ENCODE measurements around the gene HAGHL. TPM values are rescaled to one million over a fixed set of nuclear protein-coding genes. Genes with fewer than 3 reads are reported as not detected.

The HAGHL gene
- total and polyA plus RNA-seq, 2 experiments from 2014 or later: 15.5 to 31.5 TPM

GRCh38 chr16:756428-756827 is 29.5 kb downstream of the HAGHL start:
- Histone ChIP-seq H3K27me3 (no peaks in the 10 kb centered on the region), H3K4me2 (no peak overlapping the region), H3K4me3 (no peak overlapping the region), H4K20me1 (ENCODE audit: insufficient read depth, poor library complexity, severe bottlenecking) (no peaks in the 10 kb centered on the region), H3K79me2 (no peaks in the 10 kb centered on the region), H3K4me1 (ENCODE audit: insufficient read depth) (peaks cover 11% of the 10 kb centered on the region), H3K9me2 (replicated peaks; ENCODE audit: insufficient read depth) (no peaks in the 10 kb centered on the region), H3K36me3 (replicated peaks; ENCODE audit: insufficient read depth, low read depth) (no peaks in the 10 kb centered on the region), H3K9me3 (ENCODE audit: low read depth) (no peaks in the 10 kb centered on the region), H3K27ac (no peak overlapping the region), H2AFZ (no peak overlapping the region)
- TF ChIP-seq EZH2phosphoT487 (IDR thresholded peaks at IDR 0.05; ENCODE audit: low read depth, severe bottlenecking, unreplicated experiment): no peak
- TF ChIP-seq EZH2 (IDR thresholded peaks at IDR 0.05; ENCODE audit: borderline replicate concordance): no peak
- TF ChIP-seq CTCF (IDR thresholded peaks at IDR 0.05; ENCODE audit: poor library complexity): no peak
- DNase-seq (ENCODE audit: low spot score): no peak
- WGBS (ENCODE audit: low lambda C conversion rate, missing lambda C conversion rate): 96% methylated on average over 5 of the region's 5 CpGs

DNA sequence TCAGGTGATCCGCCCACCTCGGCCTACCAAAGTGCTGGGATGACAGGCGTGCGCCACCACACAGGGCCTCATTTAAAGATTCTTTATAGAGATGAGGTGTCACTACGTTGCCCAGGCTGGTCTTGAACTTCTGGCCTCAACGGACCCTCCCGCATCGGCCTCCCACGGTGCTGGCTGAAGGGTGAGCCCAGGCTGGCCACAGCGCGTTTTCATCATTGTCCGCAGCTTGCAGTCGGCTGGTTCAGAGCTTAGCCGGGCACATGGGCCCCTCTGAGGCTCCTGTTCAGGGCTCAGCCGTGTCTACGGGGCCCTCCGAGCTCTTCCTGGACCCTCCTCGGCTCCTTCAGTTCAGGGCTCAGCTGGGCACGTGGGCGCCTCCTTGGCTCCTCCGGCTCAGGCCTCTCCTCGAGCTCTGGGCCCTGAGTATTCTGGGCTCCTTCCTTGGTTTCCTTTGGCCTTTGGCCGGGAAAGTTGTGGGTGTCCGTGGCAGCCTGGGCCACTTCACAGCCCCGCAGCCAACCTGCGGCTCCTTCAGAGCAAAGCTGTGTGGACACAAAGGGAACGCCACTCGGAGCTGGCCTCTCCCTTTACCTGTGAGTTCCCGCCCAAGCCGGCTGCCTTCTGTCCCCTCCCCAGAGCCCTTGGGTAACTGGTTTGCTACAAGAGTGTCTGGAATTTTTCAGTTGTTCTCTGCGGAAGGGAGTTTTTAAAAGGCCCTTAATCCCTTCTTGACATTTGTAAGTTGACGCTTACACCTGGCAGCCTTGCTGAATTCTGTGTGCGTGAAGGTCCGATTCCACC is 32.4 kb downstream of the HAGHL start:
- Histone ChIP-seq H3K9me3 (ENCODE audit: low read depth) (no peaks in the 10 kb centered on the region), H3K4me2 (no peak overlapping the region), H3K27ac (peak overlapping the region; percentile 46), H3K36me3 (replicated peaks; ENCODE audit: insufficient read depth, low read depth) (no peaks in the 10 kb centered on the region), H3K4me3 (no peak overlapping the region), H4K20me1 (ENCODE audit: insufficient read depth, poor library complexity, severe bottlenecking) (no peaks in the 10 kb centered on the region), H3K79me2 (no peaks in the 10 kb centered on the region), H3K27me3 (no peaks in the 10 kb centered on the region), H3K4me1 (ENCODE audit: insufficient read depth) (peaks cover 7% of the 10 kb centered on the region), H3K9me2 (replicated peaks; ENCODE audit: insufficient read depth) (no peaks in the 10 kb centered on the region), H2AFZ (no peak overlapping the region)
- DNase-seq (ENCODE audit: low spot score): peak; percentile 59
- 77% methylated on average over 34 of the region's 34 CpGs for WGBS (ENCODE audit: low lambda C conversion rate, missing lambda C conversion rate)
- TF ChIP-seq CTCF (IDR thresholded peaks at IDR 0.05; ENCODE audit: poor library complexity) (no peak), EZH2phosphoT487 (IDR thresholded peaks at IDR 0.05; ENCODE audit: low read depth, severe bottlenecking, unreplicated experiment) (no peak), EZH2 (IDR thresholded peaks at IDR 0.05; ENCODE audit: borderline replicate concordance) (no peak)

DNA sequence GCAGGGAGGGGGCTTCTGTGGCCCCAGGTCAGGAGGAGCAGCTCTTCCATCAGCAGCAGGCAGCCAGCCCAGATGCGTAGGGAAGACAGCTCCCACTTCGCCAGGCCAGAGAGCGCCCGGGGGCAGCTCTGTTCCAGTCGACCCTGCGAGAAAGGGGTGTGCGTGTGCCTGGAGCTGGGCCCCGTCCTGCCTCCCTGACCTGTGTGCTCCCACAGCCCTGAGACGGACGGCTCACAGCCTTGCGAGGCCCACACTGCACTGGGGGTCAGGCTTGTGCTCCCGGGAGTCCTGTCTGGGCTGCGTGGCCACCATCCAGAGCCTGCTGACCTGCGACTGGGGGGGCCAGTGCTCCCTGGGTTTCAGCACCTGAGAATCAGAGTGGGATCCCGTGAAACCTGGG is 33.2 kb downstream of the HAGHL start:
- H3K9me2 ChIP-seq (replicated peaks; ENCODE audit: insufficient read depth): no peaks in the 10 kb centered on the region
- H3K27me3 ChIP-seq: no peaks in the 10 kb centered on the region
- H3K4me3 ChIP-seq: no peak overlapping the region
- H3K9me3 ChIP-seq (ENCODE audit: low read depth): no peaks in the 10 kb centered on the region
- TF ChIP-seq EZH2phosphoT487 (IDR thresholded peaks at IDR 0.05; ENCODE audit: low read depth, severe bottlenecking, unreplicated experiment) (no peak), CTCF (IDR thresholded peaks at IDR 0.05; ENCODE audit: poor library complexity) (no peak), EZH2 (IDR thresholded peaks at IDR 0.05; ENCODE audit: borderline replicate concordance) (no peak)
- H3K79me2 ChIP-seq: no peaks in the 10 kb centered on the region
- 58% methylated on average over 9 of the region's 15 CpGs for WGBS (ENCODE audit: low lambda C conversion rate, missing lambda C conversion rate)
- no peaks in the 10 kb centered on the region for H4K20me1 ChIP-seq (ENCODE audit: insufficient read depth, poor library complexity, severe bottlenecking)
- peak overlapping the region; percentile 46 for H3K27ac ChIP-seq
- H2AFZ ChIP-seq: no peak overlapping the region
- H3K4me2 ChIP-seq: no peak overlapping the region
- peaks cover 7% of the 10 kb centered on the region for H3K4me1 ChIP-seq (ENCODE audit: insufficient read depth)
- H3K36me3 ChIP-seq (replicated peaks; ENCODE audit: insufficient read depth, low read depth): no peaks in the 10 kb centered on the region
- no peak for DNase-seq (ENCODE audit: low spot score)
